GM21576 (cell line): ENCODE results near the gene NAV2.

ENCODE experiments used
- ATAC-seq: cut with Tn5 transposase; IDR thresholded peaks from one replicate; pipeline ENCODE4 v1.9.1; 2021; ENCODE audit warnings: mild to moderate bottlenecking, moderate library complexity; ENCODE audit not compliant: unreplicated experiment

NAV2 gene

GRCh38 chr11:19853016-19853415 is 140.4 kb downstream of the NAV2 start:
- ATAC-seq, result no peak

GRCh38 chr11:19853920-19854319 is 141.3 kb downstream of the NAV2 start:
- ATAC-seq, result no peak

- ATAC-seq, result no peak
Observed at GRCh38 chr11:19861171-19861570, 148.5 kb downstream of the NAV2 start.

GRCh38 chr11:19862091-19862490 is 149.5 kb downstream of the NAV2 start:
- ATAC-seq, result no peak

GRCh38 chr11:19864141-19865140 is 151.8 kb downstream of the NAV2 start:
- no peak for ATAC-seq

GRCh38 chr11:19866037-19866436 is 153.4 kb downstream of the NAV2 start:
- ATAC-seq, result no peak

- ATAC-seq, result no peak
Observed at GRCh38 chr11:19866521-19866920, 153.9 kb downstream of the NAV2 start.

- ATAC-seq, result no peak
Observed at GRCh38 chr11:19867064-19867463, 154.4 kb downstream of the NAV2 start.

GRCh38 chr11:19868281-19868821 is 155.7 kb downstream of the NAV2 start:
- ATAC-seq, result no peak

GRCh38 chr11:19868871-19869270 is 156.2 kb downstream of the NAV2 start:
- ATAC-seq, result no peak

- ATAC-seq, result no peak
Observed at GRCh38 chr11:19869466-19869865, 156.8 kb downstream of the NAV2 start.

- ATAC-seq, result no peak
Observed at GRCh38 chr11:19869946-19870589, 157.4 kb downstream of the NAV2 start.

GRCh38 chr11:19871531-19871930 is 158.9 kb downstream of the NAV2 start:
- ATAC-seq, result no peak

- ATAC-seq, result no peak
Observed at GRCh38 chr11:19872512-19873145, 160.0 kb downstream of the NAV2 start.

GRCh38 chr11:19873730-19874129 is 161.1 kb downstream of the NAV2 start:
- ATAC-seq, result no peak

GRCh38 chr11:19874266-19874665 is 161.6 kb downstream of the NAV2 start:
- ATAC-seq, result no peak

- ATAC-seq, result no peak
Observed at GRCh38 chr11:19876750-19877149, 164.1 kb downstream of the NAV2 start.

GRCh38 chr11:19878520-19878919 is 165.9 kb downstream of the NAV2 start:
- ATAC-seq, result no peak

GRCh38 chr11:19879307-19880087 is 166.9 kb downstream of the NAV2 start:
- no peak for ATAC-seq

- no peak for ATAC-seq
Observed at GRCh38 chr11:19880088-19880345, 167.4 kb downstream of the NAV2 start.

- ATAC-seq, result no peak
Observed at GRCh38 chr11:19881177-19881576, 168.5 kb downstream of the NAV2 start.
